HG02610 (cell line): ENCODE data around the gene PM20D2.

Source experiments
- ATAC-seq: cut with Tn5 transposase; IDR thresholded peaks from one replicate; pipeline ENCODE4 v1.9.1; 2021; ENCODE audit warnings: mild to moderate bottlenecking, moderate library complexity; ENCODE audit not compliant: unreplicated experiment

PM20D2 gene

DNA sequence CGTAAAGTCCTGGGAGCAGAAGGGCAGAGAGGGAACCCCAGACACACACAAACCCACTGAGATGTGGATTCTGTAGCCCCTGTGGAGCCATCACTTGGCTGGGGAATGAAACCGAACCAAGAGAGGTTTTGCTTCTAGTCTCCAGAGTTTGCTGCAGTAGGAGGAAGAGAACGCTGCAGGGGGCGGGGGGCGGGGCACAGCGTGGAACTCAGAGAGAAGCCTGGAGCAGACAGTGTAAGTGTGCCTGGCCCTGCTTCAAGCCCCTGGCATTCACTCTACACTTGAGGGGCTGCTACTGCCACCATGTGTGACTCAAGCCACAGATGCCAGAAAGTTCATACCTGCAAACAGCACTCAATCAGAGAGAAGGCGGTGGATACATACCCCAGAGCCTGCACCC lies 52.4 kb downstream of the PM20D2 start:
- no peak for ATAC-seq

DNA sequence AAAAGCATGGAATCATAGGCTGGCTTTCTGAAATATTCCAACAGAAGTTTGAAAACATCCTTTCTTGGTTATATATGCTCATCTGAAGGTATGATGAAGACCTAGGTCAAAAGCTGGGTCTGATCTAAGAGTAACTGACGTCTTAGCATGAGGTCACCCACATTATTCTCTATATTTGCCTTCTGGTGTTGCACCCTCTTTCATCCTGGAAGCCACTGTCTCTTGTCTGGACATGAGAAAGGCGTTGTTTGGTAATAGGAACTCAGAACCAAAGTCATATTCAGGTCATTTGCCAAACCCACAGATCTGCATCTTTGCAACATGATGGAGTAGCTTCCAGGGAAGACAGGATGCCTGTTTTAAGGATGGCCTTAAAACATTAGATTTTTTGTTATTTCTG lies 53.7 kb downstream of the PM20D2 start:
- ATAC-seq, result no peak

GRCh38 chr6:89200706-89201215 lies 54.9 kb downstream of the PM20D2 start:
- ATAC-seq, result no peak

GRCh38 chr6:89204096-89204495 lies 58.2 kb downstream of the PM20D2 start:
- no peak for ATAC-seq

- ATAC-seq, result no peak
These were observed 60.0 kb downstream of the PM20D2 start for GRCh38 chr6:89205819-89206218.

DNA sequence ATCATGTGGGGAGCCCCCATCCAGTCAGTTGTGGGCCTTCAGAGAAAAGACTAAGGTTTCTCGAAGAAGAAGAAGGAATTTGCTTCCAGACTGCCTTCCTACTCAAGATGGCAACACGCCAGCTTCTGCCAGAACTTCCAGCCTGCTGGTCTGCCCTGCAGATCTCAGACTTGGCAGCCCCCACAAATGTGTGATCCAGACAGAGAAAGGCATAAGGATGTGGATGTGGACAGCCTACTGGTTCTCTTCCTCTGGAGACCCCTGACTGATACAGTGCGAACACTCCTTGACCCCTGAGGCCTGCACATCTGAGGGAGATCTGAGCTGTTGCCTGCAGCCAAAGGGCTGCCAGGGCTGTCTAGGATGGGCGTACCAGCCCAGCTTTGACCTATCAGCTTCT lies 62.7 kb downstream of the PM20D2 start:
- ATAC-seq, result no peak

GRCh38 chr6:89209457-89209856 lies 63.6 kb downstream of the PM20D2 start:
- no peak for ATAC-seq

- ATAC-seq, result no peak
These were observed 66.6 kb downstream of the PM20D2 start for GRCh38 chr6:89212472-89212871.

DNA sequence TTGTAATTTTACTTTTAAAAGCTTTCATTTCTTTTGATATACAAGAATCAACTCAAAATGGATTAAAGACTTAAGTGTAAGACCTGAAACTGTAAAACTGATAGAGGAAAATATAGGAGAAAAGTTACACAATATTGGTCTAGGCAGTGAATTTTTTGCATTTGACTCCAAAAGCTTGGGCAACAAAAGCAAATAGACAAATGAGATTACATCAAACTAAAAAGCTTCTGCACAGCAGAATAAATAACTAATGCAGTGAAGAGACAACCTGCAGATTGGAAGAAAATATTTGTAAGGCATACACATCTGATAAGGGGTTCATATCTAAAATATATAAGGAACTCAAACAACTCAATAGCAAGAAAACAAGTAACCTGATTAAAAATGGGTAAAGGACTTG lies 68.3 kb downstream of the PM20D2 start:
- ATAC-seq, result no peak
